Mononuclear cell (primary cell): ENCODE measurements around the gene FGF4. TPM values are rescaled to one million over a fixed set of nuclear protein-coding genes. Genes with fewer than 3 reads are reported as not detected.
"Not testable (repeated sequence)": the region's sequence is repeated elsewhere in the genome, so short reads cannot be mapped to it uniquely, and the experiment has no call there.

Experiments
- H3K27me3 ChIP-seq: 2 replicates; pipeline ENCODE4 v1.6.0; 2011; ENCODE audit warnings: low read length, control low read depth; ENCODE audit not compliant: insufficient read depth
- H3K4me1 ChIP-seq: 2 replicates; pipeline ENCODE4 v1.5.1; 2011; ENCODE audit warnings: mild to moderate bottlenecking, low read length, control low read depth; ENCODE audit not compliant: insufficient read depth
- H3K4me3 ChIP-seq: 2 replicates; pipeline ENCODE4 v1.5.1; 2011; ENCODE audit warnings: mild to moderate bottlenecking, low read length, moderate library complexity
- H3K9me3 ChIP-seq: 2 replicates; pipeline ENCODE4 v1.5.1; 2011; ENCODE audit warnings: low read depth, mild to moderate bottlenecking, control low read depth, low read length
- total RNA-seq: library from RNA; depleted of rRNA; stranded (reverse); fragments of >200 nt; gene quantifications from one replicate; pipeline ENCODE4 v1.2.3, GENCODE V29; 2012

FGF4 gene
- total RNA-seq, 1 donor: not detected

- no peak overlapping the region for H3K4me3 ChIP-seq
- H3K27me3 ChIP-seq: peaks cover under 1% of the 10 kb centered on the region
- H3K9me3 ChIP-seq: no peaks in the 10 kb centered on the region
- H3K4me1 ChIP-seq: no peaks in the 10 kb centered on the region
Measured at GRCh38 chr11:69765498-69765995, 9.6 kb downstream of the FGF4 start.

- not testable (repeated sequence) for H3K27me3 ChIP-seq, H3K4me3 ChIP-seq, H3K4me1 ChIP-seq, H3K9me3 ChIP-seq
Measured at GRCh38 chr11:69764918-69765317, 10.2 kb downstream of the FGF4 start.

DNA sequence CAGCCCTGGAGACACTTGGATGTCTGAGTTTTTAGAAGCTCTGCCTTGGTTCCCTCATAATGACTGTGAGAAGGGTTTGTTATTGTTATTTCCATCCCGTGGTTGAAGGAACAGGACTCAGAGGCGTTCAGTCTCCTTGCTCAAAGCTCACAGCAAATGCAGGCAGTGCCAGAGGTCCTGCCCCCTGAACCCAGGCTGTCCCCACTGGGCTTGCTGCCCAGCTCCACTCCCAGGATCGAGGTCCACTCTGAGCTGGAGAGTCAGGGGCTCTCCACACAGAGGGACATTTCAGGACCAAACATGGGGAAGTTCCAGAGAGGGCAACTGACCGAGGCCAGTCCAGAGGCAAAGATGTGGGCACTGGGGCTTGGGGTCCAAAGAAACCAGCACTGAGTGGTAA lies 14.8 kb downstream of the FGF4 start:
- no peaks in the 10 kb centered on the region for H3K27me3 ChIP-seq
- H3K4me3 ChIP-seq: no peak overlapping the region
- H3K9me3 ChIP-seq: no peaks in the 10 kb centered on the region
- H3K4me1 ChIP-seq: no peaks in the 10 kb centered on the region

GRCh38 chr11:69752890-69753289 lies 22.3 kb downstream of the FGF4 start:
- Histone ChIP-seq H3K9me3 (no peaks in the 10 kb centered on the region), H3K27me3 (no peaks in the 10 kb centered on the region), H3K4me3 (no peak overlapping the region), H3K4me1 (no peaks in the 10 kb centered on the region)

DNA sequence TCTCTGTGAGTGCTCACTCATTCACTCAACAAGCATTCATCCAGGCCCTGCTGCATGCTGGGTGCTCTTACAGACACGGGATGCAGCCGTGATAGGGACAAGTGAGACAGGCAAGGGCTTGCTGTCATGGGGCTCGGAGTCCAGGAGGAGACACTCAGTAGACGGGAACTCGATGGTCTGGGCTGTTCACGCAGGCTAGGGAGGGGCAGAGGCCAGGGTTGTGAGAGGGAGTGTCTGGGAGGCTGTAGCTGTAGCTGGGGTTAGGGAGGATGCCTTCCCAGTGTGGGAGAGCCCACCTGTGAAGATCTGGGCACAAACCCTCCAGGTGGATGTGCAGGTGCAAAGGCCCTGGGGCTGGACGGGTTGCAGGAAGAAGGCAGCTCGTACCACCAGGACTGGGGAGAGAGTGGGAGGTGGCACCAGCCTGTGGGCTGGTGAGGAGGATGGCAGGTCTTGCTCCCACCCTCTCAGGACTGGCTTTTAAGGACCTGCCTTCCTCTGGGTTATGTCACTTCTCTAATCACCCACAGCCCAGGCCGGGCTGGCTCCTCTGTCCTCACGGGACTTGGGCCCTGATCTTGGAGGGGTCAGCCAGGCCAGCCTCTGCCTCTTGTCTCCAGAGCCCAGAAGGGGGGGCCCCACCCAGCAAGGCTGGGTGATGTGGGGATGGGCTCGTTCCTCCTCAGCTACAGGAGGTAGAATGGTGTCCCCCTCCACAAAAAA lies 24.1 kb downstream of the FGF4 start:
- no peaks in the 10 kb centered on the region for H3K4me1 ChIP-seq
- H3K4me3 ChIP-seq: no peak overlapping the region
- no peaks in the 10 kb centered on the region for H3K27me3 ChIP-seq
- H3K9me3 ChIP-seq: no peaks in the 10 kb centered on the region

DNA sequence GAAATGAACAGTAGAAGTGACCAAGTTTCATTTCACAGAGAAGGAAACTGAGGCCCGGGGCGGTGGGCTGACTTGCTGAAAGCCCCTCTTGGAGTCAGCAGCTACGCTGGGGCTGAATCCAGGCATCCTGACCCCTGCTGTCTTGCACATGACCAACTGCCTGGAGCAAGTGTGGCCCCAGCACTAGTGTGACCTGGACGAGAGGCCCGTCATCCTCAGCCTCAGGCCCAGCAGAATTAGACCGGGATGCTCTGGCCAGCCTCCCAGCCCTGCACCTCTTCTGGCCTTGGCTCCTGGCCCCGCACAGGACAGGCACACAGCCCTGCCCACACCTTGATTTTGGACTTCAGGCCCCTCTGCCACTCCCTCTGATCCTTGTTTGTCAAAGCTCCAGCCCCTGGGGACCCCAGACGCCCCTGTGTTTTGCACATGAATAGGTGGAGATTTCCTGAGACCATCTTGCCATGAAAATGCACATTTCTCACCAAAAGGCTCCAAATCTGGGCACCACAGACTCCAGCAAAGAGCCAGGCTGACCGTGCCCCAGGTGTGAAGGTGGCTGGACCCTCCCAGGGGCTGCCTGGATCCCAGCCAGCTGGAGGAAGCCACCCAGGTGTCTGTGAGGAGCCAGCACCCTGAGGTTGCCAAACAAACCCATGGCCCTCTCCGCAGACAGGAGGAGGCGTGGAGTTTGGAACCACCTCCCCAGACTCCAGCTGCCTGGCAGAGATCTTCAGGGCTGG lies 24.9 kb downstream of the FGF4 start:
- H3K27me3 ChIP-seq: no peaks in the 10 kb centered on the region

DNA sequence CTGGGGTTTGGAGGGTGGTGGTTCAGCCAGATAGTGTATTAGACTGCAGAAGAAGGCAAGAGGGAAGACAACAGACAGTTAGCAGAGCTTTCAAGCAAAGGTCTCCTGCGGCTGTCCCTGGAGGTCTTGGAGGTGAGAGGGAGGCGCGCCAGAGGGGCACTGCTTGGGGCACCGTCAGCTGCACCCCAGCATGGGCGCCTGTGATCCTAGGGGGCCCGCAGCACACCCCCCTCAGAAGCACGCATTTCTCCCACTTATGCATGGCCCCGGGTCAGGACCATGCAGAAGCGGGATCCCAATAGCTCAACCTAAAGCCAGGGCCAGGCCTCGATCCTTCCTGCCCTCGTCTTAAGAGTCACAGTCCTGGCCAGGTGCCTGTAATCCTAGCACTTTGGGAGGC lies 26.5 kb downstream of the FGF4 start:
- no peaks in the 10 kb centered on the region for H3K4me1 ChIP-seq
- no peaks in the 10 kb centered on the region for H3K27me3 ChIP-seq
- H3K9me3 ChIP-seq: no peaks in the 10 kb centered on the region
- H3K4me3 ChIP-seq: no peak overlapping the region

More for the DNA sequence above, 24.9 kb downstream of the FGF4 start:
- no peaks in the 10 kb centered on the region for H3K4me1 ChIP-seq
- H3K4me3 ChIP-seq: no peak overlapping the region
- H3K9me3 ChIP-seq: no peaks in the 10 kb centered on the region

DNA sequence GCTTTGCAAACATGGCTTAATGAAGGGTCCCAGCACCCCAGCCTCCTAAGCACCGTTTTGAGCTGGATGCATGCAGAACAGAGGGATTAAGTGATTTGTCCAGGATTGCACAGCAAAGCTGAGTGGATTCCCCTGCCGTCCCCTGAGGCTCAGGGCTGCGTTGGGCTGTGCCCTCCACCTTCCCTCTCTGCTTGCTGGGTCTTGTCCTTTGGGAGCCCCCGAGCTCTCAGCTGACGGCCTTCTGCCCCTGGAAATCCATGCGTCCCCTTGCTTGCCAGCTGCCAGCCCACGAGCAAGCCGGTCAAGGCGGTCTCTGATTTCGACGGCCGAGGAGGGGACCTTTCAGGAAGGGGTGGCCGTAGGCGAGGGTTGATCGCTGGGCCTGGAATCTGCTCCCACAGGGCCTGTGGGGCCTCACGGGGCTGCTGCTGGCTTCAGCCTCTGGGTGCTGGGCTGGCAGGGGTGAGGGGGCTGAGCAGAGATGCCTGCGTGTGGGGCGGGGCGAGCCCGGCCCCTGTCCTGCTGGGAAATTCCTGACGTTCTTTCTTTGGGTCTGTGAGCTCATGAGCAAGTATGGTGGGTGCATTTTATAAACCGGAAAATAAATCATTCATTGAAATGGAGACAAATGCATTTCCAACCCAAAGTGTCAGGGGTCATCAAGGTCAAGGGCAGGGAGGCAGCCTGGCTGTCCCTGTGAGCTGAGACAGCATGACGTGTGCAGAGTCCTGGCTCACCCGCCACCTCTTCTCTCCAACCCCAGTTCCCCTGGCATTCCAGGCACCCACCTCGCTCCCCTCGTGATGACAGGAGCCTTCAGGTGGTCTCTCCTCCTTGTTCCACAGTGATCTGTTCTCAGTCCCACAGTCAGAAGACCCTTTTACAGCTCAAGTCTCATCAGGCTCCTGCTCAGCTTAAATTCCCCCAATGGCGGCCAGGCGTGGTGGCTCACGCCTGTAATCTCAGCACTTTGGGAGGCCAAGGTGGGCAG lies 28.1 kb downstream of the FGF4 start:
- H3K4me3 ChIP-seq: no peak overlapping the region
- H3K27me3 ChIP-seq: no peaks in the 10 kb centered on the region
- no peaks in the 10 kb centered on the region for H3K9me3 ChIP-seq
- H3K4me1 ChIP-seq: no peaks in the 10 kb centered on the region

DNA sequence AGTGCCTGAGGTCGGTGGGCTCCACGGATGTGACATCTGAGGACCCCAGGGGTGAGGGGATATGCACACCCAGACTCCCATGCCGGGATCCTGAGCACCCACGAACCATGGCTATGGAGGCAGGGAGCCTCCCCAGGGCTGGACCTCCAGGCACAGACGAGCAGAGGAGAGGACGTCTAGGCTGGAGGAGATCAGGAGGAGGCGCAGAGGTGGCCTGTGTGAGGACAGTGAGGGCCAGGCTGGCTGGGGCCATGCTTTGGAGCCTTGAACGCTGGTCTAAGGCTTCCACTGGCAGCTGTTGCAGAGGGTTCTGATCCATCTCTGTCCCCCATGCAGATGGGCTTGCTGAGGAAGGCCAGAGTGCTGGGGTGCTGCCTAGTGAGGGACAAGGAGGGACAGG lies 29.0 kb downstream of the FGF4 start:
- H3K27me3 ChIP-seq: no peaks in the 10 kb centered on the region
- H3K4me3 ChIP-seq: no peak overlapping the region
- H3K4me1 ChIP-seq: no peaks in the 10 kb centered on the region

GRCh38 chr11:69745201-69745600 lies 29.9 kb downstream of the FGF4 start:
- H3K4me1 ChIP-seq: no peaks in the 10 kb centered on the region
- H3K4me3 ChIP-seq: no peak overlapping the region
- no peaks in the 10 kb centered on the region for H3K9me3 ChIP-seq
- H3K27me3 ChIP-seq: no peaks in the 10 kb centered on the region

More for the DNA sequence above, 29.0 kb downstream of the FGF4 start:
- H3K9me3 ChIP-seq: no peaks in the 10 kb centered on the region

- no peaks in the 10 kb centered on the region for H3K4me1 ChIP-seq
- no peak overlapping the region for H3K4me3 ChIP-seq
- no peaks in the 10 kb centered on the region for H3K9me3 ChIP-seq
- no peaks in the 10 kb centered on the region for H3K27me3 ChIP-seq
Measured at GRCh38 chr11:69744435-69744834, 30.7 kb downstream of the FGF4 start.

DNA sequence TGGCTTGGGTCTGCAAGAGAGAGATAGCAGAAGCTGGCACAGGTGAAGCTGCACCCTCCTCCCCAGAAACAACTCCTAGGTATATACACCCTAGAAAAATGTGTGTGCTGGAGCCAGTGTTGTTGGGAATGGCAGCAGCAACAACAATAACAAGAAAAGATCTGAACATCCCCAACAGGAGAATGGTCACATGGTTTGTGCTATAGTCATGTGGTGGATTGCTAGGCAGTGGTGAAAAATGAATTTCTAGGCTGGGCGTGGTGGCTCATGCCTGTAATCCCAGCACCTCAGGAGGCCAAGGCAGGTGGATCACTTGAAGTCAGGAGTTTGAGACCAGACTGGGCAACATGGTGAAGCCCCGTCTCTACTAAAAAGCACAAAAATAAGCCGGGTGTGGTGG lies 40.3 kb downstream of the FGF4 start:
- Histone ChIP-seq H3K4me1 (no peaks in the 10 kb centered on the region), H3K9me3 (no peaks in the 10 kb centered on the region), H3K27me3 (no peaks in the 10 kb centered on the region), H3K4me3 (no peak overlapping the region)

DNA sequence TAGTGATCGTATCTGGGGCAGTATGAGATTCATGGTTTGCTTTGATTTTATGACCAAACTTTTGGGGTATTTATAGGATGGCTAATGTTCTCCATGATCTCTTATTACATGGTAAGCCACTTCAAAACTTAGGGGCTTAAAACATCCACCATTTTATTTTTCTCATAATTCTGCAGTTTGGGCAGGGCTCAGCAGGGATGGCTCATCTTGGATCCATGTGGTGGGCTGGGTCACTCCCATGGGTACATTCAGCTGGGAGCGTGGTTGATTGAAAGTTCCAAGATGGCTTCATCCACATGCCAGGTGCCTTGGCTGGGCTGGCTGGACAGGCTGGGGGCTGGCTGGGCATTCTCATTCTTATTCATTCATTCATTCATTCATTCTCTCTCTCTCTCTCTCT lies 40.8 kb downstream of the FGF4 start:
- no peaks in the 10 kb centered on the region for H3K4me1 ChIP-seq
- no peak overlapping the region for H3K4me3 ChIP-seq
- no peaks in the 10 kb centered on the region for H3K9me3 ChIP-seq
- H3K27me3 ChIP-seq: no peaks in the 10 kb centered on the region

DNA sequence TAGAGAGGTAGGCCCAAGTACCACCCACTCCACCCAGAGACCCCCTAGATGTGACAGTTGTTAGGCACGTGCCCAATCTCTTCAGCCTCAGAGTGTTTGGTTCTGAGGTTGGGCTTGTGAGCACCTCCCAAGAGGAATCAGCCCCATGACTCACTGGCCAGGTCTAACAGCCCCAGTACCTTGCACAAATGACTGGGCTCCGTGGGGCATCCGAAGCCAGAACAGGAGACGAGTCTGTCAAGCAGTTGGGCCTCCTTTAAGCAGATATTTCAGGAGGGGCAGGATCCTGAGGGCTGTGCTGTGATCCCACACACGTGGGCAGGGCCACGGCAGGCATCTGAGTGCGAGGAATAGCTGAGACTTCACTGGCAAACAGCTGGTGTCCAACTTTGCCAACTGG lies 42.2 kb downstream of the FGF4 start:
- Histone ChIP-seq H3K27me3 (no peaks in the 10 kb centered on the region), H3K4me3 (no peak overlapping the region), H3K4me1 (no peaks in the 10 kb centered on the region), H3K9me3 (no peaks in the 10 kb centered on the region)

DNA sequence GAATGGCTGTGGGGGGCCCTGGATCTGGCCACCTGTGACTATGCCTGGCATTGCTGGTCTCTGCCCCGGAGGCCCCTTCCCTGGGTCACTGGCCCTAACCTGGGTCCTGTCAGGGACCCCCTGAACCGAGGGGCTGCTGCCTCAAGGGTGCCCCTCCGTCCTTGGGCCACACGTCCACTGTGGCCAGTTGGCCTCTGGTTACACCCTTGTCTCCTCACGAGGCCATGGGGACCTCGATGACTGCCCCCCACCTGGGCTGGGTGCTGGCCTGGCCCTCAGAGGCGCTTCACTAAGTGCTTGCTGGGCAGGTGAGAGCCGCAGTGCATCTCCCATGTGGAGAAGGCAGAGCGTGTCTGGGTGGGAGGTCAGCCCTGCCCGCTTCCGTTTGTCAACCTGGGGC lies 44.0 kb downstream of the FGF4 start:
- Histone ChIP-seq H3K4me3 (no peak overlapping the region), H3K4me1 (no peaks in the 10 kb centered on the region), H3K27me3 (no peaks in the 10 kb centered on the region), H3K9me3 (no peaks in the 10 kb centered on the region)
